ENCODE data around the gene DHX35.
A peak's percentile ranks its signal among the peaks of the same experiment; 100 is the strongest.

Gene DHX35

GRCh38 chr20:39066471-39067242, 104.5 kb downstream of the DHX35 start:
- no peak overlapping the region for H3K4me2 ChIP-seq (ENCODE audit: low read length)
- H4K20me1 ChIP-seq (ENCODE audit: control insufficient read depth, insufficient read depth, low read depth, low read length) = no peaks in the 10 kb centered on the region
- peaks cover 34% of the 10 kb centered on the region for H3K27me3 ChIP-seq (ENCODE audit: control insufficient read depth, low read length)
- H3F3A ChIP-seq (ENCODE audit: control insufficient read depth, insufficient read depth) = no peaks in the 10 kb centered on the region
- TF ChIP-seq CTCF (IDR thresholded peaks at IDR 0.05; ENCODE audit: low read depth, low read length, poor library complexity, severe bottlenecking) (peak; percentile 10), EZH2phosphoT487 (IDR thresholded peaks at IDR 0.05; ENCODE audit: borderline replicate concordance, low read length) (no peak)
- H3K27ac ChIP-seq (ENCODE audit: low read depth, low read length) = no peak overlapping the region
- no peaks in the 10 kb centered on the region for H3K9me3 ChIP-seq (ENCODE audit: control insufficient read depth, insufficient read depth, low read length)
- no peak overlapping the region for H3K4me3 ChIP-seq (ENCODE audit: low read length)
- no peaks in the 10 kb centered on the region for H3K9me2 ChIP-seq (replicated peaks; ENCODE audit: control insufficient read depth, low read length)
- H3K79me2 ChIP-seq (ENCODE audit: control insufficient read depth, low read length) = no peaks in the 10 kb centered on the region
- no peaks in the 10 kb centered on the region for H3K4me1 ChIP-seq (ENCODE audit: control insufficient read depth, low read length)
- no peaks in the 10 kb centered on the region for H3K36me3 ChIP-seq (ENCODE audit: control insufficient read depth, low read length)

- H4K20me1 ChIP-seq (ENCODE audit: control insufficient read depth, insufficient read depth, low read depth, low read length) = no peaks in the 10 kb centered on the region
- peaks cover 36% of the 10 kb centered on the region for H3K27me3 ChIP-seq (ENCODE audit: control insufficient read depth, low read length)
- no peaks in the 10 kb centered on the region for H3K9me3 ChIP-seq (ENCODE audit: control insufficient read depth, insufficient read depth, low read length)
- no peak overlapping the region for H3K4me2 ChIP-seq (ENCODE audit: low read length)
- no peak overlapping the region for H3K27ac ChIP-seq (ENCODE audit: low read depth, low read length)
- no peak overlapping the region for H3K4me3 ChIP-seq (ENCODE audit: low read length)
- no peak for TF ChIP-seq EZH2phosphoT487 (IDR thresholded peaks at IDR 0.05; ENCODE audit: borderline replicate concordance, low read length)
- no peak for TF ChIP-seq CTCF (IDR thresholded peaks at IDR 0.05; ENCODE audit: low read depth, low read length, poor library complexity, severe bottlenecking)
- H3F3A ChIP-seq (ENCODE audit: control insufficient read depth, insufficient read depth) = no peaks in the 10 kb centered on the region
- no peaks in the 10 kb centered on the region for H3K4me1 ChIP-seq (ENCODE audit: control insufficient read depth, low read length)
- no peaks in the 10 kb centered on the region for H3K79me2 ChIP-seq (ENCODE audit: control insufficient read depth, low read length)
- no peaks in the 10 kb centered on the region for H3K36me3 ChIP-seq (ENCODE audit: control insufficient read depth, low read length)
- no peaks in the 10 kb centered on the region for H3K9me2 ChIP-seq (replicated peaks; ENCODE audit: control insufficient read depth, low read length)
Observed at GRCh38 chr20:39067526-39068216, 105.5 kb downstream of the DHX35 start.

GRCh38 chr20:39069976-39070375, 107.8 kb downstream of the DHX35 start:
- no peak overlapping the region for H3K4me2 ChIP-seq (ENCODE audit: low read length)
- H3K9me2 ChIP-seq (replicated peaks; ENCODE audit: control insufficient read depth, low read length) = no peaks in the 10 kb centered on the region
- H3K4me3 ChIP-seq (ENCODE audit: low read length) = no peak overlapping the region
- H3K9me3 ChIP-seq (ENCODE audit: control insufficient read depth, insufficient read depth, low read length) = no peaks in the 10 kb centered on the region
- H4K20me1 ChIP-seq (ENCODE audit: control insufficient read depth, insufficient read depth, low read depth, low read length) = no peaks in the 10 kb centered on the region
- no peak for TF ChIP-seq CTCF (IDR thresholded peaks at IDR 0.05; ENCODE audit: low read depth, low read length, poor library complexity, severe bottlenecking)
- TF ChIP-seq EZH2phosphoT487 (IDR thresholded peaks at IDR 0.05; ENCODE audit: borderline replicate concordance, low read length) = no peak
- no peak overlapping the region for H3K27ac ChIP-seq (ENCODE audit: low read depth, low read length)
- no peaks in the 10 kb centered on the region for H3K79me2 ChIP-seq (ENCODE audit: control insufficient read depth, low read length)
- peaks cover 47% of the 10 kb centered on the region for H3K27me3 ChIP-seq (ENCODE audit: control insufficient read depth, low read length)
- no peaks in the 10 kb centered on the region for H3K4me1 ChIP-seq (ENCODE audit: control insufficient read depth, low read length)
- H3K36me3 ChIP-seq (ENCODE audit: control insufficient read depth, low read length) = no peaks in the 10 kb centered on the region
- no peaks in the 10 kb centered on the region for H3F3A ChIP-seq (ENCODE audit: control insufficient read depth, insufficient read depth)

All from DOHH2 (cell line).